Measurements from ENCODE around the gene FOXP1. TPM values are rescaled to one million over a fixed set of nuclear protein-coding genes. Genes with fewer than 3 reads are reported as not detected.
A peak's percentile ranks its signal among the peaks of the same experiment; 100 is the strongest.

FOXP1 gene
- total RNA-seq, 1 donor from 2014 or later: 128 TPM

DNA sequence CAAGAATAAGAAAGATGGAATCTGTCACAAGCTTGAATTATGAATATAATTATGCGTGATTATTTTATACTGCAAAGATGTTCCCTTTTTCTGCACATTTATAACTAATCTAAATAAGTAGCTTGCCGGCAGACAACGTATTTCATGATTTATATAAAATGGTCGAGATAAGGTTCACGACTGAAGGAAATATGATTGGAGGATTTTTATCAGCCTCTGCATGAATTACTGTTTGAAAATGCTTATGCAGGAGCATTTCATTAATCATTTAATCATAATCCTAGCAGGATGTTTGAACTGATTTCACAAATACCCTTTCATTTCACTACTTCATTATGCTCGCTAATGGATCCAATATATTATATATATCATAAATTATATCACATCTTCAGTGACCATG lies 580.0 kb downstream of the FOXP1 start:
- H3K27me3 ChIP-seq: no peaks in the 10 kb centered on the region
- H3K4me1 ChIP-seq: peaks cover 32% of the 10 kb centered on the region
- DNase-seq (ENCODE audit: extremely low spot score in 2 of 2): no peak
- no peaks in the 10 kb centered on the region for H3K9me3 ChIP-seq
- H3K36me3 ChIP-seq: no peaks in the 10 kb centered on the region
- TF ChIP-seq, protein P1, sequence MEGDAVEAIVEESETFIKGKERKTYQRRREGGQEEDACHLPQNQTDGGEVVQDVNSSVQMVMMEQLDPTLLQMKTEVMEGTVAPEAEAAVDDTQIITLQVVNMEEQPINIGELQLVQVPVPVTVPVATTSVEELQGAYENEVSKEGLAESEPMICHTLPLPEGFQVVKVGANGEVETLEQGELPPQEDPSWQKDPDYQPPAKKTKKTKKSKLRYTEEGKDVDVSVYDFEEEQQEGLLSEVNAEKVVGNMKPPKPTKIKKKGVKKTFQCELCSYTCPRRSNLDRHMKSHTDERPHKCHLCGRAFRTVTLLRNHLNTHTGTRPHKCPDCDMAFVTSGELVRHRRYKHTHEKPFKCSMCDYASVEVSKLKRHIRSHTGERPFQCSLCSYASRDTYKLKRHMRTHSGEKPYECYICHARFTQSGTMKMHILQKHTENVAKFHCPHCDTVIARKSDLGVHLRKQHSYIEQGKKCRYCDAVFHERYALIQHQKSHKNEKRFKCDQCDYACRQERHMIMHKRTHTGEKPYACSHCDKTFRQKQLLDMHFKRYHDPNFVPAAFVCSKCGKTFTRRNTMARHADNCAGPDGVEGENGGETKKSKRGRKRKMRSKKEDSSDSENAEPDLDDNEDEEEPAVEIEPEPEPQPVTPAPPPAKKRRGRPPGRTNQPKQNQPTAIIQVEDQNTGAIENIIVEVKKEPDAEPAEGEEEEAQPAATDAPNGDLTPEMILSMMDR (IDR thresholded peaks at IDR 0.05): no peak
- no peak for TF ChIP-seq POLR2AphosphoS5 (IDR thresholded peaks at IDR 0.05; ENCODE audit: insufficient read depth in 1 of 2, low read depth in 1 of 2)
- no peak for TF ChIP-seq POLR2A (IDR thresholded peaks at IDR 0.05)
- H3K4me3 ChIP-seq: no peak overlapping the region
- no peak overlapping the region for H3K27ac ChIP-seq
- intact Hi-C loops (cut with DNase I): no loop called here

DNA sequence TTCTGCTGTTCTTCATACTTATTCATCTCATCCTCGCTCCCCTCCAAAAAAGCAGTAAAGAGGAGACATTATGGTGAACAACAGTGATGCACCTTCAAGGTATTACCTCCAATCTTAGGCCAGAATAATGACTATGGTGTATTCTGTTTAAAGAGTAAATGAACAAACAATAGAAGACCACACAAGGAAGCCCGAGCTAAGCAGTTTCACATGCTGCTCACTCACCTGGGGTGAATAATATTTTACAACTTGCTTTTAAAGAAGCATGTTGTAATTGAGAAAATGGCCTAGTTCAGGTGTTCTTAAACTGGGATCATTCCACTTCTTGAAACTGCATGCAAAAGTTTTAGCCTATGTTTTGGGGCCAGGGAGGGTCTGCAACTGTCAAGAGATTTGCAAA lies 581.2 kb downstream of the FOXP1 start:
- Histone ChIP-seq H3K27ac (no peak overlapping the region), H3K4me1 (peaks cover 21% of the 10 kb centered on the region), H3K4me3 (no peak overlapping the region), H3K27me3 (no peaks in the 10 kb centered on the region), H3K9me3 (no peaks in the 10 kb centered on the region), H3K36me3 (no peaks in the 10 kb centered on the region)
- TF ChIP-seq, protein P1 (IDR thresholded peaks at IDR 0.05): no peak
- TF ChIP-seq POLR2A (IDR thresholded peaks at IDR 0.05): no peak
- TF ChIP-seq POLR2AphosphoS5 (IDR thresholded peaks at IDR 0.05; ENCODE audit: insufficient read depth in 1 of 2, low read depth in 1 of 2): no peak
- intact Hi-C loops (cut with DNase I): no loop called here
- DNase-seq (ENCODE audit: extremely low spot score in 2 of 2): no peak

DNA sequence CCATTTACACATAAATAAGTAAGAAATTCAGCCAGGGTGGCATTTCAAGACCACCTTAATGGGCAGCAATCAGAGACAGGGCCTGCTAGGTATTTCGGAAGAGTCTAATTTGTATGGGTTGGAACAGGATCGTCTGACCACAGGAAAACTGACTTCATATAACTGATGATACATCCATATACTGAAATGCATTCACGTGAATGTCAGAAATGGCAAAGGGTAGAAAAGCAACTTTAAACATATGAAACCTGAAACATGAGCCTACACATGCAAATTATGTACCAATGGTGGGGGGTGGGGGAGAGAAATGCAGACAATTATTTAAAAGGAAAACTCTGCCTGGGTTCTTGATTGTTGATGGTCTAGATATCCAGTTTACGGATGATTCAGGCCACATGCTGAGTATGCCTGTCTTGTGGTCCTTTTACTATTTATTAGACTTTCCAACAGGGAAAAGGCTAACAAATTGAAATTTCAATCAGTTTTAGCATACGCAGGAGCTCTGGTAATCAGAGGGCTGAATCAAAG lies 582.2 kb downstream of the FOXP1 start:
- Histone ChIP-seq H3K36me3 (peaks cover 0 to 5% of the 10 kb centered on the region in 2 donors), H3K4me1 (peaks cover 12% of the 10 kb centered on the region), H3K4me3 (no peak overlapping the region), H3K27me3 (no peaks in the 10 kb centered on the region), H3K27ac (no peak overlapping the region), H3K9me3 (no peaks in the 10 kb centered on the region)
- DNase-seq (ENCODE audit: extremely low spot score in 2 of 2): no peak
- TF ChIP-seq POLR2AphosphoS5 (IDR thresholded peaks at IDR 0.05; ENCODE audit: insufficient read depth in 1 of 2, low read depth in 1 of 2) (no peak), POLR2A (IDR thresholded peaks at IDR 0.05) (no peak)
- TF ChIP-seq, protein P1 (IDR thresholded peaks at IDR 0.05): no peak
- intact Hi-C loops (cut with DNase I): no loop called here

DNA sequence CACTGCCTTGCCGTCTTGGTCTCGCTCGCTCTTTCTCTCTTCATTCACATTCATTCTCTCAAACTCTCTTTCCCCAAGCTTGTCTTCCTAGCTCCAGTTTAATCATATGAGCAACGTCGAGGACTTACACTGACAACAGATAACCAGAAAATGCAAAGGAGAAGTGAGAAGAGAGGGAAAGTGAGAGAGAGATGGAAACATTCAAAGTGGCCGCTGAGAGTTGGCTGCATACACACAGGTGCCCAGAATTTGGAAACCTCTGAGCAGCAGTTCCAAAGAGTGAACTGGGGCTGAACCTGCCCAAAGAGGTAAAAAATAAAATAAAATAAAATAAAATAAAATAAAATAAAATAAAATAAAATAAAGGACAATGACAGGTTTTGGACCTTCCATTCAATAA lies 583.0 kb downstream of the FOXP1 start:
- no peaks in the 10 kb centered on the region for H3K27me3 ChIP-seq
- TF ChIP-seq, protein P1 (IDR thresholded peaks at IDR 0.05): no peak
- no peak for TF ChIP-seq POLR2AphosphoS5 (IDR thresholded peaks at IDR 0.05; ENCODE audit: insufficient read depth in 1 of 2, low read depth in 1 of 2)
- TF ChIP-seq POLR2A (IDR thresholded peaks at IDR 0.05): no peak
- intact Hi-C loops (cut with DNase I): no loop called here
- H3K9me3 ChIP-seq: no peaks in the 10 kb centered on the region
- H3K4me1 ChIP-seq: peaks cover 7% of the 10 kb centered on the region
- DNase-seq (ENCODE audit: extremely low spot score in 2 of 2): no peak
- H3K36me3 ChIP-seq: peaks cover 0 to 6% of the 10 kb centered on the region in 2 donors
- no peak overlapping the region for H3K27ac ChIP-seq
- no peak overlapping the region for H3K4me3 ChIP-seq

DNA sequence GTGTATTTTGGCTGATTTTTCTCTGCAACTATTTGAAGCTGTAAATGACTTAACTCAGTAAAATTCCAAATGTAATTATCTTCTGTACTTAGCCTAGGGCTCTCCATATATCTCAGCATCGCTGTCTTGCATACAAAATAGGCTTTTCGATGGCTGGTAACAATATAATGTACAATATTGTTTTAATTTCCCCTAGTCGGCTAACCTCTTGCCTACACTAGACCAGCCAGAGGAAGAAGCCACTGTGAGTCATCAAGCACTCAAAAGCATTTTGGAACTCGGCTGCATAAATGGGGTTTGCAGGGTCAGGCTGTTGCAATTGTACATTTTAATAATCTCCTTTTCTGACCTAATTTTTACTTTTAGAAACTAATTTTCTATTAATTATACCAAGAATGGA lies 583.8 kb downstream of the FOXP1 start:
- Histone ChIP-seq H3K27ac (no peak overlapping the region), H3K9me3 (no peaks in the 10 kb centered on the region), H3K36me3 (peaks cover 0 to 6% of the 10 kb centered on the region in 2 donors), H3K4me3 (no peak overlapping the region), H3K4me1 (peaks cover 7% of the 10 kb centered on the region), H3K27me3 (no peaks in the 10 kb centered on the region)
- TF ChIP-seq POLR2A (IDR thresholded peaks at IDR 0.05) (no peak), POLR2AphosphoS5 (IDR thresholded peaks at IDR 0.05; ENCODE audit: insufficient read depth in 1 of 2, low read depth in 1 of 2) (peak in 1 of 2 donors; percentile 33)
- TF ChIP-seq, protein P1 (IDR thresholded peaks at IDR 0.05): no peak
- no peak for DNase-seq (ENCODE audit: extremely low spot score in 2 of 2)
- intact Hi-C loops (cut with DNase I): no loop called here
